GM19397 (cell line): ENCODE measurements around the gene CABLES1.

Experiments used
- ATAC-seq: cut with Tn5 transposase; IDR thresholded peaks from one replicate; pipeline ENCODE4 v1.9.1; 2021; ENCODE audit warnings: mild to moderate bottlenecking, moderate library complexity; ENCODE audit not compliant: unreplicated experiment

Gene CABLES1

DNA sequence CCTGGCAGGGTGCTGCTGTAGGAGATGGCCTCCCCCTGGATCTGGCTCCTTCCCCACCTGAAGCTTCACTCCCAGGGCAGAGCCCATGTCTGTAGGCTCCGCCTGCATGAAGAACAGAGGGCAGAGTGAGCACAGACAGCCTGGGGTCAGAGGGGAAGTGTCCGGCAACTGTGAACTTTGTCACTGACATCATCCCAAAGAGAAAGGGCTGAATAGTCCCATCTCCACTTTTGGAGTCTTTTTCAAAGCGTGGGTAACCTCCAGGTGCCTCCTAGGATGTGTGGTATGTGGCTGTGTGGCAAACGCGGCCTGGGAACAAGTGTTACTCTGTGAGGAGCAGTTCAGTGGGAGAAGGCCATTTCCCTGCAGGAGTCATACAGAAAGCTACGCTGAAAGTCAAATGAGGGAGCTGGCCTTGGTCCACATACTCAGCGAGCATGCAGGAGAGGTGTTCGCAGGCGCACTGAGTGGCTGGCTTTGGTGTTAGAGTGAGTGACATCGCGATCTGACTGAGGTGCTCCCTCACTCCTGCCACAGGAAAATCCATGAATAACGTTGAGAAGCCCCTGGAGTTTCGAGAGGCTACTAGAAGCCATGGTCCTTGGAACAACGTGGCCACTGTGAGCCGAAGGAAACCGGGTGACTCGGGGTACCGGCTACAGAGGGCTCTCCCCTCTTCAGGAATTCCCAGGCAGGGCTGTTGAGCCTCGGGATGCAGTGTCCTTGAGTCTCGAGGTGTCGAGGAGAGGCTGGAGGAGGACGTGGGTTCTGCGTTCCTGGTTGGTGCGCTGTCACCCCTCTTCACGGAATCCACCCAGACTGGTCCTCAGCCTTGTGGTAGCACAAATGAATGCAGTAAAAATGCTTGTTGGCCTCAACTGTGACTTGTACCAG, 54.7 kb downstream of the CABLES1 start:
- ATAC-seq = no peak

GRCh38 chr18:23191232-23191631, 55.9 kb downstream of the CABLES1 start:
- ATAC-seq = no peak

GRCh38 chr18:23193742-23194141, 58.5 kb downstream of the CABLES1 start:
- ATAC-seq = no peak

GRCh38 chr18:23194155-23194996, 59.1 kb downstream of the CABLES1 start:
- no peak for ATAC-seq

- no peak for ATAC-seq
Measured at GRCh38 chr18:23194997-23195957, 60.0 kb downstream of the CABLES1 start.

GRCh38 chr18:23196119-23197007, 61.1 kb downstream of the CABLES1 start:
- ATAC-seq = no peak

- no peak for ATAC-seq
Measured at GRCh38 chr18:23198217-23198845, 63.0 kb downstream of the CABLES1 start.

DNA sequence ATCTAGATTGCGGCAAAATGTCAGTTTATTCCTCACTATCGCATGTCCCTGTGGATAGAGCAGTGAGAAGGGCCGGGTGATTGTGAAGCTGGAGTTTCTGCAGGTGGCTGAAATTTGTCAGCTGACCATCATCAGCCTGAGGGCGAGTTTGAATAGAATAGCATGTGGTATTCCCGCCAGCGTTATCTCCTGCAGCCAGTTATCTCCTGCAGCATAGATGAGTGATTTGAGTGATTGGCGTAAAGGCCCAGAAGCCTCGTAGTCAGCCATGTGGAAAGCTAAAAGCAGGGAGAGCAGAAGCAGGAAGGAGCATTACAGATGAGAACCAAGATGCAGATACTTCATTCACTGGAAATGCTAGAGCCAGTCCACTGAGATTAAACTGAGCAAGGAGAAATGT, 65.5 kb downstream of the CABLES1 start:
- no peak for ATAC-seq

GRCh38 chr18:23201741-23202140, 66.5 kb downstream of the CABLES1 start:
- no peak for ATAC-seq

DNA sequence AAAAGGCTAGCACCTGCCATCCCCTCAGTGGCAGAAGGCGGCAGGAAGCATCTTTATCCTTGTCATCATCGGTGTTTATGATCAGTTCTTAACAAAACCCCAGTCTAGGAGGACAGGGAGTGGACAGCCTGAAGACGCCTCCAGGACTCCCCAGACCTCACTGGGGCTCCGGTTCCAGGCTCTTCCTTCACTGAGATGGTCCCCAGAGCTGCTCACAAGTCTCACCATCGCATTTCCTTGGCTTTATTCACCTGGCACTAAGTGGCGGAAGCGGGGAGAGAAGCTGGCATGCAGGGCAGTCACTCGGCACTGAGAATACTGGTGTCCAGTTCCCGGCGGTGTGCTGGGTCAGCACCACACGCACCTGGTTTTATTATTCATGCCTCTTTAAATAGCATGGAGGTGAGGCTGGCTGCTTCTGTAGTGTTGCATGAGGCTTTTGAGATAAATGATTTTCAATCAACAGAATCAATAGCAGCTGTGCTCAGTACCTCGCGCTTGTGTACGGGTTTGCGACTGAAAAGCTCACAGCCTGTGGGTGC, 68.7 kb downstream of the CABLES1 start:
- no peak for ATAC-seq

DNA sequence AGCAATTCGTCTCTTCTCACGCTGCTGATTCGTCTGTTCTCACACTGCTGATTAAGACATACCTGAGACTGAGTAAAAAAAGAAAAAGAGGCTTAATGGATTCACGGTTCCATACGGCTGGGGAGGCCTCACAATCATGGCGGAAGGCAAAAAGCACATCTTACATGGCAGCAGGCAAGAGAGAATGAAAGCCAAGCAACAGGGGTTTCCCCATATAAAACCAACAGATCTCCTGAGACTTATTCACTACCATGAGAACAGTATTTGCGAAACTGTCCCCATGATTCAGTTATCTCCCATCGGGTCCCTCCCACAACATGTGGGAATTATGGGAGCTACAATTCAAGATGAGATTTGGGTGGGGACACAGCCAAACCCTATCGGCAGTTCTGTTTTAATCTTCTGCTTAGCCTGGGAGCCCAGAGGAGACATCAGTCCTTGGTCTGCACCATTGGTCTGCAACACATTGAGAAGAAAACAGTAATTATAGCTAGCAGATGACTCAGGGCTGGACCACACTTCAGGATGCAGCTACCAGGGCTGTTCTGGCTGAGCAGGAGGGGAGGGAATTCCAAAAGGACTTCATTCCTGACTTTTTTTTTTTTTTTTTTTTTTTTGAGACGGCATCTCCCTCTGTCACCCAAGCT, 69.4 kb downstream of the CABLES1 start:
- no peak for ATAC-seq

- ATAC-seq = no peak
Measured at GRCh38 chr18:23205980-23206379, 70.7 kb downstream of the CABLES1 start.

GRCh38 chr18:23207191-23207955, 72.1 kb downstream of the CABLES1 start:
- no peak for ATAC-seq

- no peak for ATAC-seq
Measured at GRCh38 chr18:23207994-23208393, 72.7 kb downstream of the CABLES1 start.

DNA sequence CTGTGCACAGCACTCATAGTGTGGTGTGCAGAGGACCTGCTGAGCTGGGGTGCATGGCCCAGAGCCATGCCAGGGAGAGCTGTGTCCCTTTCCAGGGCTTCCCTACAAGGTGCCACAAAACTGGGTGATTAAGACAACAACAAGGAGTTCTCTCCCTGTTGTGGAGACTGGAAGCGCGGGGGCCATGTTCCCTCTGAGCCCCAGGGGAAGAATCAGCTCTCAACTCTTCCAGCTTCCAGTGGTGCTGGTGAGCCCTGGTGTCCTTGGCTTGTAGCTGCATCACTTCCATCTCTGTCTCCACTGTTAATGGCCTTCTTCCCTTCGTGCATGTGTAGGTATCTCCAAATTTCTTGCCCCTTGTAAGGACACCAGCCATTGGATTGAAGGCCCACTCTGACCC, 73.3 kb downstream of the CABLES1 start:
- ATAC-seq = no peak

GRCh38 chr18:23209031-23209430, 73.7 kb downstream of the CABLES1 start:
- no peak for ATAC-seq

GRCh38 chr18:23209796-23210195, 74.5 kb downstream of the CABLES1 start:
- ATAC-seq = no peak

- no peak for ATAC-seq
Measured at GRCh38 chr18:23210526-23210925, 75.2 kb downstream of the CABLES1 start.
